Measurements from ENCODE around the gene RBM3. TPM values are rescaled to one million over a fixed set of nuclear protein-coding genes. Genes with fewer than 3 reads are reported as not detected.
A peak's percentile ranks its signal among the peaks of the same experiment; 100 is the strongest.

The RBM3 gene
- total RNA-seq, 2 donors from 2014 or later = 183 to 225 TPM

DNA sequence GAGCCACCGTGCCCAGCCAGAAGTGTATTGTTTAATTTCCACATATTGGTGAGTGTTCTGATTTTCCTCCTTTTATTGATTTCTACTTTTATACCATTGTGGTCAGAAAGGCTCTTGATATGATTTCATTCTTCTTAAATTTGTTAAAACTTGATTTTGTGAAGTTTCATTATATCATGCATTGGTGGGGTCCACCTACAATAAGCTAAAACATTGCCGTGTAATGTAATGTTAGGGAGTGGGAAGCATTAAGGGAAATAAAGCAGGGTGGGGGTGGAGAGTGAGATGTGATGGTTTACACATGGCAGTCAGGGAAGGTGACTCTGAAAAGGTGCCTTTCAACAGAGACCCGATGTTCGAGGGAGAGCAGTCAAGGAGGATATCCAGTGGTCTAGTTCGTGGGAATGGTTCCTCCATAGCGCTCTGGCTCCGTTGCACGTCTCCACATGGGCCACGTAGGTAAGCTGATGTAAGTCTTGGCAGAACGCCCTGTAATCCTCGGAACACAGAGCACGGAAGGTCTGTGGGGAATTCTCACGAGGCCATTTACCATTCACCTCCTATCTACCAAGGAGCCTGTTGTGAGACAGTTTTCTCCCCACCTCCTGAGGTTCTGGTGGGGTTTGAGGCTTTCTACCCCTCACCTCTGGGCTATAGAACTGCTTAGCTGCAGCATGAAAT, 15.3 kb downstream of the RBM3 start:
- Mint-ChIP-seq H3K4me3 (no peak overlapping the region), H3K4me1 (ENCODE audit: low read depth) (no peaks in the 10 kb centered on the region), H3K27me3 (ENCODE audit: low read depth) (no peaks in the 10 kb centered on the region), H3K9me3 (peaks cover 0 to under 1% of the 10 kb centered on the region in 2 donors), H3K36me3 (ENCODE audit: insufficient read depth in 2 of 2) (no peaks in the 10 kb centered on the region), H3K27ac (no peak overlapping the region)
- DNase-seq = no peak
- ATAC-seq (replicated peaks in 1 of 2) = no peak

GRCh38 chrX:48590203-48591103, 16.2 kb downstream of the RBM3 start:
- no peaks in the 10 kb centered on the region for H3K9me3 Mint-ChIP-seq
- H3K27ac Mint-ChIP-seq = no peak overlapping the region
- H3K4me1 Mint-ChIP-seq (ENCODE audit: low read depth) = no peaks in the 10 kb centered on the region
- no peak for DNase-seq
- ATAC-seq (replicated peaks in 1 of 2) = no peak
- H3K36me3 Mint-ChIP-seq (ENCODE audit: insufficient read depth in 2 of 2) = no peaks in the 10 kb centered on the region
- H3K27me3 Mint-ChIP-seq (ENCODE audit: low read depth) = no peaks in the 10 kb centered on the region
- no peak overlapping the region for H3K4me3 Mint-ChIP-seq

- Mint-ChIP-seq H3K27me3 (ENCODE audit: low read depth) (no peaks in the 10 kb centered on the region), H3K4me3 (no peak overlapping the region), H3K4me1 (ENCODE audit: low read depth) (no peaks in the 10 kb centered on the region), H3K36me3 (ENCODE audit: insufficient read depth in 2 of 2) (no peaks in the 10 kb centered on the region), H3K9me3 (no peaks in the 10 kb centered on the region), H3K27ac (no peak overlapping the region)
- ATAC-seq (replicated peaks in 1 of 2) (no peak), DNase-seq (no peak)
Observed at GRCh38 chrX:48591255-48591791, 17.0 kb downstream of the RBM3 start.

DNA sequence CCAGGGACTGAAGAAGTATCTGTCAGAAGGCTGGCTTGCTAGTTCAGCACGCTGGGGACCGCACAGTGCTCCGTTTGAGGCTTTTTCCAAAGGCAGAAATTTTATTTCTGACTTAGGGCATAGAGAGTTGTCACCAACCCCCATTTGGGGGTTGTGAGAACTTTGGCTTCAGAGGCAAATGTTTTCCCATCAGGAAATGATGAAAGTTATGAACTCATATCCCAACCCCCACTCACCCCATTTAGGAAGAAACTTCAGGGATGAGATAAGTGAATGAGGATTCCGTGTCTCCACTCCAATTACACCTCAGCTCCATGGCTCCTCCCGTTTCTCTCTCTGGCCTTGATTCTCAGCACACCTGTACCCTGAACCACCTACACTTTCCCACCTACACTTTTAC, 18.7 kb downstream of the RBM3 start:
- ATAC-seq (replicated peaks in 1 of 2) (no peak), DNase-seq (no peak)
- Mint-ChIP-seq H3K27ac (no peak overlapping the region), H3K4me3 (no peak overlapping the region), H3K36me3 (ENCODE audit: insufficient read depth in 2 of 2) (no peaks in the 10 kb centered on the region), H3K27me3 (ENCODE audit: low read depth) (no peaks in the 10 kb centered on the region), H3K4me1 (ENCODE audit: low read depth) (peaks cover 5% of the 10 kb centered on the region), H3K9me3 (no peaks in the 10 kb centered on the region)

DNA sequence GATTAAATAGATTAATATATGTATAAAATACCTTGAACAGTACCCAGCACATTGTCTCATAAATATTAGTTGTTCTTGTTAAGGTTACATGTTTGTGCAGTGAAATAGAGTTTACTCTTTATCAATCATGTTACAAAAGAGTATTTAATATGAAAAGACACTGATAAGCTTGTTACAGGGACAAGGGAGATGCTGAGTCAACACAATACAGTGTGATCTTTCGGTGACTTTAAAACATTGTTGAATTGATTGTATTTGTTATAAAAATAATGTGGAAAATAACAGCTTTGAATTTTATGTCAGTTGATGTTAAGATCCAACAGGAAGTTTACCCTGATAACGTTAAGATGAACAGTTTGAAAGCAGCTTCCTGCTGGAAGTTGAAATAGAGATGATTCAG, 21.6 kb downstream of the RBM3 start:
- no peak overlapping the region for H3K27ac Mint-ChIP-seq
- H3K4me3 Mint-ChIP-seq = no peak overlapping the region
- H3K9me3 Mint-ChIP-seq = no peaks in the 10 kb centered on the region
- ATAC-seq (replicated peaks in 1 of 2) = no peak
- H3K36me3 Mint-ChIP-seq (ENCODE audit: insufficient read depth in 2 of 2) = peaks cover 0 to 2% of the 10 kb centered on the region in 2 donors
- no peaks in the 10 kb centered on the region for H3K27me3 Mint-ChIP-seq (ENCODE audit: low read depth)
- no peak for DNase-seq
- peaks cover 14% of the 10 kb centered on the region for H3K4me1 Mint-ChIP-seq (ENCODE audit: low read depth)

GRCh38 chrX:48597353-48598264, 23.3 kb downstream of the RBM3 start, which contains the start of gene WDR13:
Gene WDR13, plus strand, starts transcription at chrX:48597492. Its CDS starts 505 bp downstream, at chrX:48597997.
- no peaks in the 10 kb centered on the region for H3K9me3 Mint-ChIP-seq
- peaks cover 14% of the 10 kb centered on the region for H3K4me1 Mint-ChIP-seq (ENCODE audit: low read depth)
- peaks cover 0 to 2% of the 10 kb centered on the region in 2 donors for H3K36me3 Mint-ChIP-seq (ENCODE audit: insufficient read depth in 2 of 2)
- H3K27ac Mint-ChIP-seq = peak within 1 kb of the TSS; percentile 98
- peak; percentile 87 to 90 for DNase-seq
- ATAC-seq (replicated peaks in 1 of 2) = peak; percentile 93
- H3K4me3 Mint-ChIP-seq = peak within 1 kb of the TSS; percentile 87 to 94
- H3K27me3 Mint-ChIP-seq (ENCODE audit: low read depth) = no peaks in the 10 kb centered on the region

DNA sequence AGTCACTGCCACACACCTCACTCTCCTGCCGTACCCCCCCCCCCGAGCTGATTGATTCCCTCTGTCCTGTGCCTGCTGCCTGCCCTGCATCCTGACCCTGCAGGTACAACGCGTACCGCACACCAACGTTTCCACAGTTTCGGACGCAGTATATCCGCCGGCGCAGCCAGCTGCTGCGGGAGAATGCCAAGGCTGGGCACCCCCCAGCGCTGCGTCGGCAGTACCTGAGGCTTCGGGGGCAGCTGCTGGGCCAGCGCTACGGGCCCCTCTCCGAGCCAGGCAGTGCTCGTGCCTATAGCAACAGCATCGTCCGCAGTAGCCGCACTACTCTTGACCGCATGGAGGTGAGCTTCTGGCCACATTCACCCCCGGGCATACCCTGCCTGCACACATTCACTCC, 24.3 kb downstream of the RBM3 start:
- H3K36me3 Mint-ChIP-seq (ENCODE audit: insufficient read depth in 2 of 2) = peaks cover 0 to 2% of the 10 kb centered on the region in 2 donors
- ATAC-seq (replicated peaks in 1 of 2) (no peak), DNase-seq (no peak)
- no peaks in the 10 kb centered on the region for H3K9me3 Mint-ChIP-seq
- H3K27ac Mint-ChIP-seq = no peak overlapping the region
- H3K27me3 Mint-ChIP-seq (ENCODE audit: low read depth) = no peaks in the 10 kb centered on the region
- peaks cover 14% of the 10 kb centered on the region for H3K4me1 Mint-ChIP-seq (ENCODE audit: low read depth)
- peak overlapping the region; percentile 87 to 94 for H3K4me3 Mint-ChIP-seq

GRCh38 chrX:48599341-48599740, 25.1 kb downstream of the RBM3 start:
- Mint-ChIP-seq H3K27me3 (ENCODE audit: low read depth) (no peaks in the 10 kb centered on the region), H3K27ac (no peak overlapping the region), H3K4me3 (no peak overlapping the region), H3K36me3 (ENCODE audit: insufficient read depth in 2 of 2) (peaks cover 1 to 2% of the 10 kb centered on the region in 2 donors), H3K4me1 (ENCODE audit: low read depth) (peaks cover 14% of the 10 kb centered on the region), H3K9me3 (no peaks in the 10 kb centered on the region)
- DNase-seq (no peak), ATAC-seq (replicated peaks in 1 of 2) (no peak)

- H3K36me3 Mint-ChIP-seq (ENCODE audit: insufficient read depth in 2 of 2) = peaks cover 2 to 3% of the 10 kb centered on the region in 2 donors
- no peak overlapping the region for H3K27ac Mint-ChIP-seq
Observed at GRCh38 chrX:48600226-48600625, 25.9 kb downstream of the RBM3 start.

GRCh38 chrX:48601741-48602394, 27.6 kb downstream of the RBM3 start:
- Mint-ChIP-seq H3K27ac (no peak overlapping the region), H3K4me3 (no peak overlapping the region), H3K9me3 (no peaks in the 10 kb centered on the region), H3K36me3 (ENCODE audit: insufficient read depth in 2 of 2) (peaks cover 2 to 3% of the 10 kb centered on the region in 2 donors), H3K27me3 (ENCODE audit: low read depth) (no peaks in the 10 kb centered on the region), H3K4me1 (ENCODE audit: low read depth) (peaks cover 14% of the 10 kb centered on the region)
- ATAC-seq (replicated peaks in 1 of 2) (no peak), DNase-seq (no peak)

More at GRCh38 chrX:48600226-48600625, 25.9 kb downstream of the RBM3 start:
- Mint-ChIP-seq H3K27me3 (ENCODE audit: low read depth) (no peaks in the 10 kb centered on the region), H3K4me3 (no peak overlapping the region), H3K9me3 (no peaks in the 10 kb centered on the region), H3K4me1 (ENCODE audit: low read depth) (peaks cover 14% of the 10 kb centered on the region)
- DNase-seq (no peak), ATAC-seq (replicated peaks in 1 of 2) (no peak)

DNA sequence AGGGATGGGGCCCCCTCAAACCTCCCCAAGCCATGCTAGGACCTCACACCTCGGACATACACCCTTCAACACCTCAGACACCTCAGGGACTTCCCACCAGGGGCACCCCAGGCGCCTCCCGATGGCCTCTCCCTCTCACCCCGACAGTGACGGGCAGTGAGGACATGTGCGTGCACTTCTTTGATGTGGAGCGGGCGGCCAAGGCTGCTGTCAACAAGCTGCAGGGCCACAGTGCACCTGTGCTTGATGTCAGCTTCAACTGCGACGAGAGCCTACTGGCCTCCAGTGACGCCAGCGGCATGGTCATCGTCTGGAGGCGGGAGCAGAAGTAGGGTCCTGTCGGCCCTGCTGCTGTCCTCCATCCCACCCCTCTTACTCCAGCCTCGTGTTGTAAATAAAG, 30.4 kb downstream of the RBM3 start:
- peaks cover 2% of the 10 kb centered on the region in 2 donors for H3K36me3 Mint-ChIP-seq (ENCODE audit: insufficient read depth in 2 of 2)
- DNase-seq (no peak), ATAC-seq (replicated peaks in 1 of 2) (no peak)
- no peak overlapping the region for H3K4me3 Mint-ChIP-seq
- H3K27ac Mint-ChIP-seq = no peak overlapping the region
- no peaks in the 10 kb centered on the region for H3K27me3 Mint-ChIP-seq (ENCODE audit: low read depth)
- no peaks in the 10 kb centered on the region for H3K4me1 Mint-ChIP-seq (ENCODE audit: low read depth)
- H3K9me3 Mint-ChIP-seq = no peaks in the 10 kb centered on the region

- H3K4me1 Mint-ChIP-seq (ENCODE audit: low read depth) = no peaks in the 10 kb centered on the region
- no peaks in the 10 kb centered on the region for H3K9me3 Mint-ChIP-seq
- no peak for DNase-seq
- peaks cover 2% of the 10 kb centered on the region in 2 donors for H3K36me3 Mint-ChIP-seq (ENCODE audit: insufficient read depth in 2 of 2)
- no peak for ATAC-seq (replicated peaks in 1 of 2)
- no peak overlapping the region for H3K27ac Mint-ChIP-seq
- H3K4me3 Mint-ChIP-seq = no peak overlapping the region
- no peaks in the 10 kb centered on the region for H3K27me3 Mint-ChIP-seq (ENCODE audit: low read depth)
Observed at GRCh38 chrX:48606091-48606490, 31.8 kb downstream of the RBM3 start.
